ENCODE data around the gene XIRP1.

- TF ChIP-seq CREB1 (CRISPR knock-in tag; IDR thresholded peaks at IDR 0.05; ENCODE audit: low read depth), result no peak
- TF ChIP-seq ETS1 (IDR thresholded peaks at IDR 0.05), result no peak
- no peak for TF ChIP-seq EZH2phosphoT487 (IDR thresholded peaks at IDR 0.05; ENCODE audit: unreplicated experiment)
- no peak for TF ChIP-seq EZH2 (IDR thresholded peaks at IDR 0.05; ENCODE audit: low read depth, unreplicated experiment)
- no peak for TF ChIP-seq CTCF (conservative IDR thresholded peaks at IDR 0.05; ENCODE audit: low read depth in 2 of 2)
- no peak for TF ChIP-seq ZNF462 (CRISPR knock-in tag; IDR thresholded peaks at IDR 0.05)
- no peak for TF ChIP-seq POLR2AphosphoS5 (IDR thresholded peaks at IDR 0.05; ENCODE audit: low read depth)
- no peak for TF ChIP-seq REST (IDR thresholded peaks at IDR 0.05; ENCODE audit: unreplicated experiment)
- TF ChIP-seq JUNB (IDR thresholded peaks at IDR 0.05; ENCODE audit: unreplicated experiment), result no peak
- TF ChIP-seq STAT1 (IDR thresholded peaks at IDR 0.05; ENCODE audit: unreplicated experiment), result no peak
- no peak for TF ChIP-seq NANOG (IDR thresholded peaks at IDR 0.05; ENCODE audit: borderline replicate concordance)
Measured at GRCh38 chr3:39219702-39220101, 27.3 kb upstream of the XIRP1 start.

Measured in GM23338 (cell line).